Cardiac septum (tissue), 1 donor: ENCODE results near the gene NUP58. TPM values are rescaled to one million over a fixed set of nuclear protein-coding genes. Genes with fewer than 3 reads are reported as not detected.
A peak's percentile ranks its signal among the peaks of the same experiment; 100 is the strongest.

Experiments
- DNase-seq: peaks from one replicate; pipeline ENCODE4 v3.0.0-alpha.2; 2020; ENCODE audit warnings: low spot score
- intact Hi-C: fragments of 100-400 bp; cut with DNase I; formaldehyde crosslinking; loops from one replicate; pipeline ENCODE4 v1.14.0; 2022
- long read RNA-seq: library from polyadenylated mRNA; unstranded; transcript quantifications from one replicate; pipeline ENCODE4 v2.0.0, GENCODE V29; 2021
- total RNA-seq: library from RNA; stranded (reverse); fragmentation: NEBNext Ultra II Directional; extraction: Animal tissue kit (Norgen Biotek cat#: 25700); gene quantifications from one replicate; pipeline ENCODE4 v1.2.1, GENCODE V29; 2021
- donor health status: DM: no; HTN: no; CAD: no.

NUP58 gene, protein sequence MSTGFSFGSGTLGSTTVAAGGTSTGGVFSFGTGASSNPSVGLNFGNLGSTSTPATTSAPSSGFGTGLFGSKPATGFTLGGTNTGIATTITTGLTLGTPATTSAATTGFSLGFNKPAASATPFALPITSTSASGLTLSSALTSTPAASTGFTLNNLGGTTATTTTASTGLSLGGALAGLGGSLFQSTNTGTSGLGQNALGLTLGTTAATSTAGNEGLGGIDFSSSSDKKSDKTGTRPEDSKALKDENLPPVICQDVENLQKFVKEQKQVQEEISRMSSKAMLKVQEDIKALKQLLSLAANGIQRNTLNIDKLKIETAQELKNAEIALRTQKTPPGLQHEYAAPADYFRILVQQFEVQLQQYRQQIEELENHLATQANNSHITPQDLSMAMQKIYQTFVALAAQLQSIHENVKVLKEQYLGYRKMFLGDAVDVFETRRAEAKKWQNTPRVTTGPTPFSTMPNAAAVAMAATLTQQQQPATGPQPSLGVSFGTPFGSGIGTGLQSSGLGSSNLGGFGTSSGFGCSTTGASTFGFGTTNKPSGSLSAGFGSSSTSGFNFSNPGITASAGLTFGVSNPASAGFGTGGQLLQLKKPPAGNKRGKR
- 28.9 TPM for total RNA-seq
- long read RNA-seq, full-length matches to known transcripts, result 15 of 20 reads
- long read RNA-seq, partial matches to known transcripts, result 2 of 20 reads
- long read RNA-seq, other reads (novel, unspliced or antisense), result 3 of 20 reads

DNA sequence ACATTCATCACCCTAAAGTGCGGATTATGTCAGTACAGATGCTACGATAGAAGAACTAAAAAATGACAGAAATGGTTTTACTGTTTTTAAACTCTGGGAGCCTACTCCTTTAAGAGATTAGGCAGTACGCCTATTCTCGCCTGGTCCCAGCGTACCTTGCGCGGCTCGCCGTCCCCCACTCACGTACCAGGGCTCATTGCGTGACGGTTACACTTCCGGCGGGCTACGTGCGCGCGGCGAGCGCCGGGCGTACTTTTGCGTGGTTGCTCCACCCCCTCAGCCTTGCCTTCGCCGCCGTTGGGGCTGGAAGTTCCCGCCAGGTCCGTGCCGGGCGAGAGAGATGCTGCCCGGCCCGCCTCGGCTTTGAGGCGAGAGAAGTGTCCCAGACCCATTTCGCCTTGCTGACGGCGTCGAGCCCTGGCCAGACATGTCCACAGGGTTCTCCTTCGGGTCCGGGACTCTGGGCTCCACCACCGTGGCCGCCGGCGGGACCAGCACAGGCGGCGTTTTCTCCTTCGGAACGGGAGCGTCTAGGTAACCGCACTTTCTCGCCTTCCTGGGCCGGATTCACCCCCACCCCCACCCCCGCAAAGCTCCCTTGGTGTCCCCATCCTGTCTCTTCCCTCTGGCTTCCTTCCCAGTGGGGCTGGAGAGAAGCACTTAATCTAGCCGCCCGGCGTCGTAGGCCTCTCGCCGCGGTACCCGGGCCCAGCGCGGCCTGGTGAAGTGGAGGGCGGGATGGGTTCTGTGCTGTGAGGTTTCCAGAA, at the start of gene NUP58:
TSS of gene NUP58 (plus strand) at position 279 of the 767 bp plus-strand sequence. CDS start at position 428, 149 bp downstream.
- intact Hi-C loops, result loop anchor here (1.0 kb wide), 1 partner anchor 14 kb away; the partner anchor contains the start of gene MTMR6
- peak; percentile 99 for DNase-seq

DNA sequence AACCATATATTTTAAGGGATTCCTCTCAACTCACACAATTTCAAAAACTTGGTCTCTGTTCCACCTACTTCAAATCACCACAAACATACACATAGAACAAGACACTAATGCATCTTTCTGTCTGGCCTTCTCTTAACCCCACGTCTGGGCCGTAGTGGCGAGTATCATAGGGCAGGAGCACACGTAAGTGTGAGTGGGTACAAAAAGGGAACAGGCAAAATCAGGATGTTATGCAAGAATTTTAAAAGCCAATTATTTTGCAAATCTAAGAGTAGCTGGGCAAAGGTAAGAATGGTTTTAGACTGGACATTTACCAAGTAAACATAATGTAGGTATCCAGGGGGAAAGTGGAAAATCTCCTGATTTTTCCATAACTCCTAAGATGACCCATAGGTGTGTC, 49.2 kb upstream of the NUP58 start:
- intact Hi-C loops, result no loop called here
- no peak for DNase-seq

DNA sequence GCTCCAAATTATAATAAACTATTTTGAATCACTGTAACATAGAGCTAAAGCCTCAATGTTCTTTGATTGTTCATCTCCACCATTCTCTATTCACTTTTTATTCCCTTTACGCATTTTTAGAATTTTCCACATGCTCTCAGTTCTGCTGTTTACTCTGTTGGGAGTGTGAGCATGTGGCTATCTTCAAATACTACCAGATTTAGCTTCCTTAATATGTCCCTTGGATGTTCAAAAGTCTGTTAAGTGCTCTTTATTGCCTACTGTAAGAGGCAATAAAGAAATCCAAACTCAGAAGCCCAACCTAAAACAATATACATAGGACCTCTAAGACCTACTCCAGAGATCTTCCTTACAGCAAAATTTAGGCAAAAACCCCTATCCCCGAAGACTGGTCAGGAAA, 48.7 kb upstream of the NUP58 start:
- DNase-seq, result no peak

DNA sequence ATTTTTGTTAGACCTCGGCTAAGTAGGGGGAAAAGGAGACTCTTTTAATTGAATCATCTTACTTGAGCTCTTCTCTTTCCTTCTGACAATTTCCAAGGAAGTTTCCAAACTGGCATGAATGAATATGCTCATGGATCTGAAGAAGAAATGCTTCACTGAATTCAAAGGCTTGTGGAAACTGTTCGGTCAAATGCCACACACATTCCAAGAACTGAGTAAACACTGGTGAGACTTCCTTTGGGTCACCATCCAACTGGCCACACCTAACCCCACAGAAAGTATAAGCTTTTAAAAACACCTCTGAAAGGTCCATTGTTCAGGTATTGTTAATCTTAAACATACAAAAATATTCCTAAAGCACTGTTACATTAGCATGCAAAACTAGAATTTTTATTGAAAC, 47.7 kb upstream of the NUP58 start:
- DNase-seq, result no peak
- intact Hi-C loops, result no loop called here

More for the DNA sequence above, 48.7 kb upstream of the NUP58 start:
- intact Hi-C loops, result no loop called here

DNA sequence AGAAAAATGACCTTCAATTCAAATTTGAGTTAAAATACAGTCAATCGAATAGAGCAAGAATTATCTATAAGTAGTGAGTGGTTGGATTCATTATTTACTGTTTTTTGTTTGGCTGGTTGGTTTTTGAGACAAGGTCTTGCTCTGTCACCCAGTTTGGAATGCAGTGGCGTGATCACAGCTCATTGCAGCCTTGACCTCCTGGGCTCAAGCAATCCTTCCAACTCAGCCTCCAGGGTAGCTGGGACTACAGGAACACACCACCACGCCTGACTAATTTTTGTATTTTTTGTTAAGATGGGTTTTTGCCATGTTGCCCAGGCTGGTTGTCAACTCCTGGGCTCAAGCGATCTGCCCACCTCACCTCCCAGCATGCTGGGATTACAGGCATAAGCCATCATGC, 39.2 kb upstream of the NUP58 start:
- intact Hi-C loops, result no loop called here
- DNase-seq, result no peak

DNA sequence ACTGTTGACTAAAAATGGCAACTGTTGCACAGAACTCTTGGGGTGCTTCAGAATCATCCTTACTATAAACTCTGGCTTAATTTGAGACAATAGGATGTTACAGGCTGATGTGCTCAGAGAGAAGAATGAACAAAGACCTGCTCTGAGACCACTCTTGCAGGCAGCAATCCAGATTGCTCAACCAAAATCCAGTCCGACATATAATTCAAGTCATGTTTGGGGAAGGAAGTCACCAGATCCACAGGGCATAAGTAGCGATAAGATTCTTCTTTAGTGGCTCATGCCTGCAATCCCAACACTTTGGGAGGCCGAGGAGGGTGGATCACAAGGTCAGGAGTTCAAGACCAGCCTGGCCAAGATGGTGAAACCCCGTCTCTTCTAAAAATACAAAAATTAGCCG, 34.7 kb upstream of the NUP58 start:
- intact Hi-C loops, result no loop called here
- DNase-seq, result no peak

DNA sequence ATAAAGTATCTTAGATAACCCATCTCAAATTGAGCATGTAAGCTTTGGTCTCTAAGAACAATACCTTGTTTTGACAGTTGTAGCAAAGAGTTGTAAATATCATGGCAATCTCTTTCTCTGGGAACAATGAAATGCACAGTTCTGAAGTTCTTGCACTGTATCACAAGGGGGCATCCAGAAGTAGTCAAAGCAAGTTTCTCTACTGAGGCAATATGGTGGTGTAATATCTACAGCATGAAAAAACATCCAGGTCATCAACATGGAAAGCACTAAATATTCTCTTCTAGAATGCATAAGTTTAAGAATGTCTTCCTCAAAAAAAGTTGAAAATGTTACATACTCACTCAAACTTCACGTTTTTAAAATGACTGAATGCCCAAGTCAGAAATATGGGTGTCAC, 33.7 kb upstream of the NUP58 start:
- intact Hi-C loops, result no loop called here
- DNase-seq, result no peak

DNA sequence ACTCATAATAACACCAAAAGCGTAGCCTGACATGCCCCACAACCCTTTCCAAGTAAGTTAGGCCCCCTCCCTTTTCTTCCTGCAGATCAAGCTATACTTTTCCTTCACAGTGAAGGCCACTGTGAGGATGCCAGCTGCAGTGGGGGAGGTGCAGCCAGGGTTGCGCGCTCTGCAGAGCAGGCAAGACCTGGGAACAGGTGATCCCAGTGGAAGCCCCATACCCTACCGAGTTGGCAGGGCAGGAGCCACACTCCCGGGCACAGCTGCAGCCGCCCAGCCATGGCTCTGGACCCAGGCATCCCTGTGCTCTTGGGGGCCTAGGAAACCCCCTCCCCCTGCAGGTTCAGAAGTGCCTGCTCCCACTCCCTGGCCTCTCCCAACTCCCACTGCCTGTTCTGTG, 32.9 kb upstream of the NUP58 start:
- DNase-seq, result no peak
- intact Hi-C loops, result no loop called here

DNA sequence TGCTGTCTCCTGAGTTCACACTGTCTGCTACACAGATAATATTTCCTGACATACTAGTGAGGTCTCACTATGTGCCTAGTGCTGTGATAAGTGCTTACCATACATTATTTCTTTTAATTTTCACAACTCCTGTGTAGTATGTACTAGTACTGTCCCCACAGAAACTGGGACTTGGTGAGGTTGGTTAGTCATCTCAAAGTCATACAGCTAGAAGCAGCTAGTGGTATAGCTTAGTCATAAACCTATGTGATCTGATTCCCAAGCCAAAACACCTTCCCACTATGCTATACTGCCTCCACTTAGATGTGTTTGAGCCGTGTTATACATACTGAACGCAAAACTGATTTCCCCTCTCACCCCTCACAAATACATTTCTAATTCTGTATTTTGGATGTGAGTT, 24.7 kb upstream of the NUP58 start:
- intact Hi-C loops, result no loop called here

DNA sequence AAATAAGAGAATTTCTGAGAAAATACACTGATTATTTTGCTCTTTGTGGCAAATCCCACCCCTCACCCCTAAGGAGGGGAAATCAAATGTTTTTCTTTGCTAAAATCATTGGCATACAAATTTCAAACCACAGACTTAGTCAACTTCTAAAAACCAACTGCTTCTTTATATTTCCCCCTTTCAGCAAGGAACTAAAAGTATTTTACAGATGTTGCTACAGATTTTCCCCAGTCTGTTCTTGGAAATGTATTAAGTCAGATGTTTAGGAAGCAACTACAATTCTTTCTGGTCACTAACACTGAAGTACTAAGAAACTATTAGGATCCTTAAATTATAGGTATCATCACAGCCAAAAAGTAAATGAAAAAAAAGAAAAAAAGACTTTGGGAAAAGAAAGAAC, 21.0 kb upstream of the NUP58 start:
- intact Hi-C loops, result no loop called here
- DNase-seq, result no peak

More for the DNA sequence above, 24.7 kb upstream of the NUP58 start:
- DNase-seq, result no peak

DNA sequence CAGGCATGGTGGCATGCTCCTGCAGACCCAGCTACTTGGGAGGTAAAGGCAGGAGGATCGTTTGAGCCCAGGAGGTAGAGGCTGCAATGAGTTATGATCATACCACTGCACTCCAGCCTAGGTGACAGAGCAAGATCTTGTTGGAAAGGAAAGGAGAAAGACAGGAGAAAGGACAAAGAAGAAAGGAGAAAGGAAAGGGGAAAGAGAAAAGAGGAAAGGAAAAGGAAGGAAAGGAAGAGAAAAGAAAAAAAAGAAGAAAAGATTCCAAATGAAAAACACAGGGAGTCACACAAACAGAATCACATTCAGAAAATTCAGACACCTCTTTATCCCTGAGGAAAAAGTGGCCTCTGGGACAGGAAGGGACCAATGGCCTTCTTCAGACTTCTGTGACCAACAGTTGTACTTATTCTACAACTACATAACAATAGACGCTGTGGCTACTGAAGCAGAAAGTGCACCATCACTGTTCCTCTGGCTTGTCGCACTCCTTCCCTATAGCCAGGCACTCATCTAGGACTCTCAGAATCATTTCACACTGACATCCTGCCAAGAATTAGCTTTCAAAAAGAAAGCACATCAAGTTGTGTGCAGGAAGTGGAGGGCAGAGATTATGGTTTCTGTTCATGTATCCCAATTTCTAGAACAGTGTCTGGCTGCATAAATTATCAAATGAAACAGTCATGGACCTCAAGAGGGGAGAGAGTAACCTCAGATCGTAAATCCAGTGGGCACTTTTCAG, 20.1 kb upstream of the NUP58 start:
- no peak for DNase-seq
- intact Hi-C loops, result no loop called here

DNA sequence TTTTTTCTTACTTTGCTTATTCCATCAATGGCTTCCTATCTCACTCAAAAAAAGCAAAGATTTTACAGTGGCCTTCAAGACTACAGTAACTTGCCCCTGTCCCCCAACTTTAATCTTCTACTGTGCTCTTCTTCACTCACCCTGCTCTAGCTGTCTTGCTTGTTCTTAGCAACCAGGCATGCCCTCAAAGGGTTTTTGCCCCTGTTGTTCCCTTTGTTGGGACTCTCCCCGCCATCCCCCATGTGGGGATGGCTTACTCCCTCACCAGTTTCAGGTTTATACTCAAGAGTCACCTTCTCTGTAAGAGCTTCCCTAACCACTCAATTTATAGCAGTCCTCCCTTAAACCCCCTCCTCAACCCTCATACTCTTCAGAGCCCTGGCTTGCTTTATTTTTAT, 19.5 kb upstream of the NUP58 start:
- no peak for DNase-seq

DNA sequence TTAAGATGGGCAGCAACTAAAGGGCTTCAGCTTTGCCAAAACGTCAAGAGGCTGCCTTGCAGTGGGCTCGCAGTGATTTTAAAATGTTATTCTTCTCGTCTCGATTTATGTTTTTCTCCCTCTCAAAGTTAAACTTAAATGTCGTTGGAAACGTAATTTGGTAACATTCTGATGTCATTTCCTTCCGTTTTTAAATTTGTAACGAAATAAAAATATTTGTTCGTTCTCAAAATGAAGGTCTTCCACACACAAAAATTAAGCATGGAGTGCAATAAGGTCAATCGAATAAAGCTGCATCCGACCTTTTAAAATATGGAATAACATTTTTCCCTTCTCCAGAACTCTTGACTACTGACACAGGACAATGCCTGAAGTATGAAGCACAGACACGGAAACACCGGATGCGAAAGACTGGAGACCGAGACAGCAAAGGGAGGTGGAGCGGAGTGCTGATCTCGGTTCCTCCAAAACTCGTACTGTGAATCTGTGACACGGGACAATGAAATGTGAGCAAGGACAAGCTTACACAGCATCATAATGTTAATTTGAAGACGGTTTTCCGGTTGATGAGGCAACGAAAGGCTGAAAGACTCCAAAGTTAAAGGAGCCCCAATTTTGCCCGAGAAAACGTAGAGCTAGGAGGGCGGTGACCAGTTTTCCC, 15.0 kb upstream of the NUP58 start:
- intact Hi-C loops, result loop anchor here (5.0 kb wide), 1 partner anchor 54 kb away; no protein-coding TSS in a partner anchor
- DNase-seq, result peak; percentile 80

More for the DNA sequence above, 19.5 kb upstream of the NUP58 start:
- intact Hi-C loops, result no loop called here

DNA sequence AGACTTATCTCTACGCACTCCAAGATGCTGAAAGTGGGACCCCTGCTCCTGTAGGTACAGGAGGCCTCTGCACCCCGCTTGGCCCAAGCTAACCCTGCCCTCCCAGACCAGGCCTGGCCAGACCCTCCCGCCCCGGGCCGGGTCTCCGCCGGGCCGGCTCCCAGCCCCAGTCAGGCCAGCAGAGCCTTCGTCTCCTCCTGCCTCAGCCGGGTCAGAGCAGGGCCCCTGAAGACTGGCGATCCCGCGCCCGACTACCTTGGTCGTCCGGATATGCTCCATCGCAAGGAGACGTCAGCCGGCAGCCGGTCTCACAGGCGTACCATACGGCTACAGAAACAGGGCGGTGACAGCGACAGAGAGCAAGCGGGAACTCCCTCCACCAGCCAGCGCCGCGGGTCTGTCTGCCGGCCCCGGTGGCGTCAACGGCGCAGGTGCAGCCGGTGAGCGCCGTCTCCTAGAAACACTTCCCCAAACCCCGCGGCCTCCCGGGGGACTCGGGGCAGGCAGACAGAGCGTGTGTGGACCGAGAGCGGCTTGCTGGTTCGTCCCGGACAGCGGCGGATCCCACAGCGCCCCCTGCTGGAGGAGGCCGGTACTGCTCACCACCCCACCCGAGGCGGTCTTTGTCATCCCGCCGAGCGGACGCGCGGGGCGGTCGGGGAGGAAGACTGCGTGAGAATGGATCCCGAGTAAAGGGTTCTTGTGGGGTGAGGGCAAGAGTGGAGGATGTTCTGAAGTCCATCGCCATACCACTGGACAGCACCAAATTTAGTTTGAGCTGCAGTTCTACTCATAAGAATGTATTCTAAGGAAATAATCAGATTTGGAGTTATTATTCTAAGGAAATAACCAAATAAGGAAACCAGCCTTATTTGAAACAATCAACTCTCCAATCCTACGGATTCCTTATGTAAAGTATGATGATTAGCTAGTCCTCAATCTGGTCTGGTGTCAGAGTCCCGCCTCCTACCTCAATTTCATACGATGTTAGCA, 14.2 kb upstream of the NUP58 start, which contains the start of gene MTMR6:
TSS of gene MTMR6 (minus strand) at position 520 of the 993 bp plus-strand sequence. CDS start at position 279, 241 bp downstream.
- intact Hi-C loops, result loop anchor here (1.0 to 5.0 kb wide), 2 partner anchors 14 to 55 kb away; partner anchors contain the start of gene NUP58
- peak; percentile 99 for DNase-seq

DNA sequence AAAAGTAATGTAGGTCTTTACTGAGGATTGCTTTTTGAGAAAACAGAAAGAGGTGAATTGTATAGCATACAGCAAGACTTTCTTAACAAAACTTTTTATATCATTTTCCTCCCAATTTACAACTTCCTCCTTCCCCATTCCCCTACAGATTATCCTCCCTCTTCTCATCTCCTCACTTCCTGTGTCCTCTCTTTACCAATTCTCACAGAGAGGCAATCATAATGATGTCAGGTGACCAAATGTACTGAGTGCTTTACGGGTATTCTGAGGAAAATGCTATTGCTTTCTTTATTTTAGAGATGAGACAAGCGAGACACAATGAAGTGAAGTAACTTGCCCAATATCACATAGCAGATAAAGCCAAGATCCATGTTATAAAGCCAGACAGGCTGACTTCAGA, 12.5 kb upstream of the NUP58 start:
- intact Hi-C loops, result loop anchor here (5.0 kb wide), 1 partner anchor 57 kb away; no protein-coding TSS in a partner anchor

DNA sequence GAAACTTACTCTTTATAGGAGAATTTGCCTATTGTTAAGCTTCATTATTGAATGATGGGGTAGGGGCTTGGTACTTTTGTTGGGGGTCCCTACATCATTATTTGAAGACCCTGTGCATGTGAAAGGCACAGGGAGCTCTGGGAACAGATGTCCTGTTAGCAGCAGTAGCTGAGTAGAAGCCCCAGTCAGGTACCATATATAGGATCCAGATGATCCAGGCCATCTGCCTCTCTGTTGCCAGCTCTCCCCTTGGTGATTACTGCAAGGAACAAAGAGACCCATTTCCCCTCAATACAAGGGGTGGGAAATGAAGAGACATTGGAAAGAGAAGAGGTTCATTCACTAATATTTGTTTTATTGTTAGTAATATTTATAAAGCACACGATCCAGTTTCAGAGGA, 9.7 kb upstream of the NUP58 start:
- intact Hi-C loops, result no loop called here
- no peak for DNase-seq

More for the DNA sequence above, 12.5 kb upstream of the NUP58 start:
- DNase-seq, result no peak

DNA sequence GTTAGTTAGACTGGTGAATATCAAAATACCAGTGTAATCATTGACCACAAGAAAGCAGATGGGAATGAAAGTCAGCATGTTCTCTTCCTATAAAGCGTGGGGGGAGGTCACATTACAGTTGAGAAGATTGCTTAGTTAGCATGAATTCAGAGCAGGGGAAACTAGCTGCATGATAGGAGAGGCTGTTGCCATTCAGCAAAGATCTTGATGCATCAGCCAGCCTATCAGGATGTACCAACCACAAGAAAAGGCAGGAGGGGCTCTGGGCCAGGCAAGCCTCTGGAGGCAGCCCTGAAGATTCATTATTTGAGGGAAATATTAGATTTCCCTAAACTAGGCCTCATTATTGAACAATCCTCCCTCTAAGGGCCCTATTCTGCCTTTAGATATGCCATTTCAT, 9.1 kb upstream of the NUP58 start:
- intact Hi-C loops, result no loop called here
- DNase-seq, result no peak
